Gastroesophageal sphincter (tissue), 4 donors: ENCODE data around the gene SETBP1. TPM values are rescaled to one million over a fixed set of nuclear protein-coding genes. Genes with fewer than 3 reads are reported as not detected.

Experiments used
- ATAC-seq: fragments of 150-250 bp; one replicate; pipeline ENCODE4 v1.9.1; 2016; ENCODE audit warnings: mild to moderate bottlenecking, moderate library complexity
- H3K27ac ChIP-seq, 4 donors: fragments of 200-600 bp; sonication (generic) in 3 of 4; 1 replicate in 3 of 4; 2 replicates in 1 of 4; pipeline ENCODE4 v1.5.1; 2016 to 2019
- H3K27me3 ChIP-seq: fragments of 200-600 bp; sonication (generic); one replicate; pipeline ENCODE4 v1.5.1; 2019
- H3K36me3 ChIP-seq, 2 donors: fragments of 200-600 bp; sonication (generic); one replicate each; pipeline ENCODE4 v1.5.1; 2019; ENCODE audit warnings: control low read depth in 1 of 2
- H3K4me1 ChIP-seq, 3 donors: fragments of 200-600 bp; sonication (generic); 1 replicate in 2 of 3; 2 replicates in 1 of 3; pipeline ENCODE4 v1.5.1; 2016 to 2019; ENCODE audit warnings: control low read depth in 2 of 3
- H3K4me3 ChIP-seq, 2 donors: fragments of 200-600 bp; sonication (generic); one replicate each; pipeline ENCODE4 v1.5.1; 2019; ENCODE audit warnings: mild to moderate bottlenecking in 1 of 2, moderate library complexity in 1 of 2
- H3K9me3 ChIP-seq, 3 donors: fragments of 200-600 bp; sonication (generic); one replicate each; pipeline ENCODE4 v1.5.1; 2017 to 2019; ENCODE audit warnings: control low read depth in 2 of 3
- CTCF ChIP-seq, 4 experiments: fragments of 200-600 bp in 2 of 4; fragments of 450-650 bp in 2 of 4; sonication (generic) in 1 of 4; IDR thresholded peaks; one replicate each; pipeline ENCODE4 v1.5.1; 2017 to 2019; ENCODE audit warnings: antibody characterized with exemption in 4 of 4, mild to moderate bottlenecking in 2 of 4, moderate library complexity in 2 of 4
- EP300 ChIP-seq: sonication (generic); formaldehyde crosslinking; IDR thresholded peaks from one replicate; pipeline ENCODE4 v1.6.1; 2017; ENCODE audit warnings: antibody characterized with exemption, mild to moderate bottlenecking
- POLR2A ChIP-seq, 2 donors: fragments of 450-650 bp; IDR thresholded peaks; one replicate each; pipeline ENCODE4 v1.6.1; 2017; ENCODE audit warnings: antibody characterized with exemption in 2 of 2, mild to moderate bottlenecking in 2 of 2, moderate library complexity in 1 of 2
- POLR2AphosphoS5 ChIP-seq: sonication (generic); formaldehyde crosslinking; IDR thresholded peaks from one replicate; pipeline ENCODE4 v1.6.1; 2017; ENCODE audit warnings: antibody characterized with exemption
- WGBS, 2 donors: methylation state at CpG; one replicate each; pipeline ENCODE4 v1.1.5; 2018; ENCODE audit warnings: low coverage in 1 of 2; 5-methylcytosine and 5-hydroxymethylcytosine counted together
- total RNA-seq, 4 donors: library from RNA; depleted of rRNA; stranded (reverse); fragments of >200 nt; gene quantifications; one replicate each; pipeline ENCODE4 v1.1.0, GENCODE V29; 2016

SETBP1 gene
- total RNA-seq, 4 donors from 2014 or later = 42.5 to 87.6 (median 67.8) TPM

DNA sequence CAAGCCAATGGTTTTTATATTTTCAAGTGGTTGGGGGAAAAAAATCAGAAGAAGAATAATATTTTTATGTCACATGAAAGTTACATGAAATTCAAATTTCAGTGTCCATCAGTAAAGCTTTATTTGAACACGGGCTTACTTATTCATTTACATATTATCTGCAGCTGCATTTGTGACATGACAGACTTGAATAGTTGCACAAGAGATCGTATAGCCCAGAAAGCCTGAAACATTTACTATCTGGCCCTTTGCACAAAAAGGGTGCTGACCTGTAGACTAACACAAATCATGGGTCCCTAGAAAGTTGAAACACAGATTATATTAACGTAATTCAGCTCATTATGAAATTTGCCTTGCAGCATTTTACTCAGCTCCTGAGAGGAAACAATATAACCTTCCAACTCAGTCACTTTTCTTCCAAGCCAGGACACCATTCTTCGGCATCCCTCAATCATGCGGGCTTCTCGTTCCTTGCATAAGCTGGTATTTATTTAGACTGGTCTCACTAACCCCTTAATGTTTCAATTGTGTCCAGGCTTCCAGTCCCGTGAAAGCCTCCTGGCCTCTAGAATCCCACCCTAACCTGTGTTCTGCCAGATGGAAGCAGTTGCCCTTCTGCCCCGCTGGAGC lies 402.7 kb downstream of the SETBP1 start:
- TF ChIP-seq EP300 (no peak), POLR2A (IDR thresholded peaks at IDR 0.05) (no peak), CTCF (IDR thresholded peaks at IDR 0.05) (no peak), POLR2AphosphoS5 (no peak)
- H3K27me3 ChIP-seq = no peaks in the 10 kb centered on the region
- 86 to 89% methylated on average over 6 to 7 of the region's 8 CpGs for WGBS, 2 donors
- H3K4me1 ChIP-seq = no peaks in the 10 kb centered on the region
- ATAC-seq = no peak
- H3K36me3 ChIP-seq = no peaks in the 10 kb centered on the region
- H3K27ac ChIP-seq = no peak overlapping the region
- H3K4me3 ChIP-seq = no peak overlapping the region
- no peaks in the 10 kb centered on the region for H3K9me3 ChIP-seq

DNA sequence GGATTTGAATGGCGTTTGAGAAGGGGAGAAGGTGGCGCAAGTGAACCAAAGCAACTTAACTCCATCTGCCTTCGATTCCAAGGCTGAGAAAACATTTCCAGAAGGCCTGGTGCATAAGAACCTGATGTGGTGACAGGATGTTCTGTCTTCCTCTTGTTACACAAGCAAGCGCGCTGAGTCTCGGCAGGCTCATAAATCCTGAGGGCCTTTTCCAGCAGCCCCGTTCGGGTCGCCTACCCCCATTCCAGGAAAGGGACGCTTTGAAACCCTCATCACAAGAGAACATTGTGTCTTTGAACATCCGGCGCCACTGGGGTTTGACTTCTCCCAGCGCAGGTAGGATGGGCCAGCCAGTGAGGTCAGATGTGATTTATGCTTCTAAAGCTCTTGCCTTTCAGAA lies 403.5 kb downstream of the SETBP1 start:
- 70 to 84% methylated on average over 3 to 6 of the region's 13 CpGs for WGBS, 2 donors
- Histone ChIP-seq H3K4me1 (no peaks in the 10 kb centered on the region), H3K27me3 (no peaks in the 10 kb centered on the region), H3K4me3 (no peak overlapping the region), H3K27ac (no peak overlapping the region), H3K9me3 (no peaks in the 10 kb centered on the region), H3K36me3 (no peaks in the 10 kb centered on the region)
- TF ChIP-seq POLR2A (IDR thresholded peaks at IDR 0.05) (no peak), EP300 (no peak), POLR2AphosphoS5 (peak; percentile 71)
- no peak for ATAC-seq

DNA sequence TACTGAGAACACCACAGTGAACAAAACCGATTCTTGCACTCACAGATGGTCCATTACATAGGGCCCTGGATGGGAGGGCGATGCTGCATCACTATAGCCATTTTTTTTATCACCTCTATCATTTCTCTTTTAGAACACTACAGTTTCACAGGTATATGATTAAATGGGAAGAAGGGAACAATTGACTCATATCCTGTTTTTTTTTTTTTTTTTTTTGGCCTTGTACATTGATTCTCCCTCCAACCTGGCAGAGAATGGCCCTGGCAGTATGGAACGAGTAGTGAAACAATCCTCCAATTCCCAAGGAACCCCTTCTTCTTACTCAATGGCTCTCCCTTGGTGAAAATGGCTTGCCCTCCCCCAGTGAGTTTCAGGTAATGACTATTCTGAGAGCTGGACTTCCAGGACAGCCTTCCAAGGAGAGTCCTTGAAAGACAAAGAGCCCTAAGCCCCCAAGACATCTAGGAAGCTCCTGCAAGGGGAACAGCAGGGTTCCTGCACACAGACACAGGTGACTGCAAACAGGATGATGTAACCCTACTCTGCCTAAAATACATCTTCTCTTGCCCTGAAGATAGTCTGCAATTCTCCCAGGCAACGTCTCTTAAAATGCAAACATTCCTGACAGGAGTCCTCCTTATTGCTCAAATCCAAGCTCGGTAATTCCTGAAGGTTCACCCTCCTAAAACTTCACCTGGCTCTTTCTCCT lies 405.4 kb downstream of the SETBP1 start:
- Histone ChIP-seq H3K9me3 (no peaks in the 10 kb centered on the region), H3K36me3 (no peaks in the 10 kb centered on the region), H3K4me3 (no peak overlapping the region), H3K27me3 (no peaks in the 10 kb centered on the region), H3K4me1 (peaks cover 0 to 15% (median 0%) of the 10 kb centered on the region in 3 donors), H3K27ac (no peak overlapping the region)
- ATAC-seq = no peak
- WGBS, 2 donors = 74 to 80% methylated on average over 4 to 5 of the region's 5 CpGs
- TF ChIP-seq EP300 (no peak), POLR2A (IDR thresholded peaks at IDR 0.05) (no peak), POLR2AphosphoS5 (no peak), CTCF (IDR thresholded peaks at IDR 0.05) (no peak)

GRCh38 chr18:45086777-45087176 lies 406.1 kb downstream of the SETBP1 start:
- WGBS, 2 donors = 84 to 86% methylated on average over 2 to 3 of the region's 3 CpGs
- Histone ChIP-seq H3K9me3 (no peaks in the 10 kb centered on the region), H3K4me1 (peaks cover 0 to 22% (median 0%) of the 10 kb centered on the region in 3 donors), H3K27ac (no peak overlapping the region), H3K4me3 (no peak overlapping the region), H3K27me3 (no peaks in the 10 kb centered on the region), H3K36me3 (no peaks in the 10 kb centered on the region)
- TF ChIP-seq CTCF (IDR thresholded peaks at IDR 0.05) (no peak), POLR2A (IDR thresholded peaks at IDR 0.05) (no peak), EP300 (no peak)
- no peak for ATAC-seq

DNA sequence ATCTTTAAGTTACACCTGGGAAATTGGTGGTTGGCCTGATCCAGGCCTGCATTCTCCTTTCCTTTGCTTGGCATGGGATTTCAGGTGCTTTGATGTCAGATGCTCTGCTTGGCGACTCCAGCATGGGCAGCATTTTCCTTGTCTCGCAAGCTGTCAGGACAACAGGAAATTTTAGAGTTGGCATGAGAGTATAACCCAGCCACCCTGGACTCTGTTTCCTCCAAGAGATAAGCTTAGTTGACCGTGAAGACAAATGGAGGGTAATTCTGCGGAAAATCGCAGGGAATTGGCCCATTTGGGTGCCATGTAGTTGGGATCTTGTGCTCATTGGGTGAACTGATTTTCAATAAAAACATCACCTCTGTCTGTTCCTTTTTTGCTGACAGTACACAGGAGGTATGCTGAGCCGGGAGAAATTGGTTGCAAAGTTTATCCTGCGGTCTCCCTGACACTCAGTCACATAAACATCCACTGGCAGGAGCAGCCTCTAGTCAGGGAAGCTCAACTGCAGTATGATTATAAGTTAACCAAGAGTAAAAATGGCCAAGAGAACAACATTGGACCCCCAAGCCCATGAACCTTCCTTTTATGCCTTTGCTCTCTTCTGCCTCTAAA lies 409.9 kb downstream of the SETBP1 start:
- TF ChIP-seq CTCF (IDR thresholded peaks at IDR 0.05) (no peak), EP300 (no peak), POLR2A (IDR thresholded peaks at IDR 0.05) (no peak), POLR2AphosphoS5 (no peak)
- Histone ChIP-seq H3K4me1 (peaks cover 0 to 27% (median 0%) of the 10 kb centered on the region in 3 donors), H3K36me3 (no peaks in the 10 kb centered on the region), H3K9me3 (no peaks in the 10 kb centered on the region), H3K27ac (peak overlapping the region in 3 of 4 donors; percentile 9 to 54 (median 38)), H3K27me3 (no peaks in the 10 kb centered on the region), H3K4me3 (no peak overlapping the region)
- WGBS, 2 donors = 44 to 79% methylated on average over 5 to 7 of the region's 7 CpGs
- no peak for ATAC-seq
